D721Med (cell line): ENCODE measurements around the gene KCTD16.

ENCODE experiments used
- DNase-seq: peaks from one replicate; pipeline ENCODE4 v3.0.0; 2011; ENCODE audit warnings: low spot score; ENCODE audit not compliant: insufficient read length
- FAIRE-seq: peaks from 2 replicates; lab custom pipeline; 2011; peaks lifted over from hg19 to GRCh38; lab: Jason Lieb, UNC
- TF ChIP-seq, protein P1 (sequence below): IDR thresholded peaks from 2 replicates; pipeline ENCODE4 v1.5.1; 2012; ENCODE audit warnings: mild to moderate bottlenecking, control low read depth; ENCODE audit not compliant: insufficient read depth; ENCODE audit errors: missing control alignments

The KCTD16 gene

DNA sequence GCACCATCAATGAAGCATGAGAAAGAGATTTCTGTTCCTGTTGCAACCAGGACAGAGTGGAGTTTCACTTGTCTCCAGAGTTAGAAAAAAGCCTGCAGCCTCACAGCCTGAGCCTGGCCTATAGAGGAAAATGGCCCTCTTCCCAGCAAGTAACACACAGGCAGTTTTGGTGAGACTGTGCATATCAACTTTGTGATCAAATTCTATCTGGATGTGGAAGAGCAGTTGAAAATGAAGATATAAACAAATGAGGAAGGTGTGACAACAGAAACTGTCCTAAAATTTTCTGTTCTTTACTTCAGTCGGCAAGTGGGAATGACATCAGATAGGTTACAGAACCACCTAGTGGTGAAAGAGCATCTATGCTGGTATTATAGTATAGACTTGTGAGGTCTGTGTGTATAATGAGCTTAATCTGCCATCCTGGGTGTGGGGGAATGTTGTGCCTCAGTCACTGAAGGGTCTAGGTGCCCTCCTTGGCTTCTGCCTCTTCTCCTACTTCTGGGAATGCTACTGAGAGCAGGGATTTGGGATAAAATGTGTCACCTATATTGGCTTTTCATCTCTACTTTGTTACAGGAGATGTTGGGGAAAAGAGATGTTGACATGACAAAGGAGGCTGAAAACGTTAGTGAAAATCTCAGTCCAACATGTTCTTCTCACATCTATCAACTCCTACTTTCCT is 28.4 kb upstream of the KCTD16 start:
- DNase-seq: no peak
- peak; percentile 83 for FAIRE-seq
- TF ChIP-seq, protein P1, sequence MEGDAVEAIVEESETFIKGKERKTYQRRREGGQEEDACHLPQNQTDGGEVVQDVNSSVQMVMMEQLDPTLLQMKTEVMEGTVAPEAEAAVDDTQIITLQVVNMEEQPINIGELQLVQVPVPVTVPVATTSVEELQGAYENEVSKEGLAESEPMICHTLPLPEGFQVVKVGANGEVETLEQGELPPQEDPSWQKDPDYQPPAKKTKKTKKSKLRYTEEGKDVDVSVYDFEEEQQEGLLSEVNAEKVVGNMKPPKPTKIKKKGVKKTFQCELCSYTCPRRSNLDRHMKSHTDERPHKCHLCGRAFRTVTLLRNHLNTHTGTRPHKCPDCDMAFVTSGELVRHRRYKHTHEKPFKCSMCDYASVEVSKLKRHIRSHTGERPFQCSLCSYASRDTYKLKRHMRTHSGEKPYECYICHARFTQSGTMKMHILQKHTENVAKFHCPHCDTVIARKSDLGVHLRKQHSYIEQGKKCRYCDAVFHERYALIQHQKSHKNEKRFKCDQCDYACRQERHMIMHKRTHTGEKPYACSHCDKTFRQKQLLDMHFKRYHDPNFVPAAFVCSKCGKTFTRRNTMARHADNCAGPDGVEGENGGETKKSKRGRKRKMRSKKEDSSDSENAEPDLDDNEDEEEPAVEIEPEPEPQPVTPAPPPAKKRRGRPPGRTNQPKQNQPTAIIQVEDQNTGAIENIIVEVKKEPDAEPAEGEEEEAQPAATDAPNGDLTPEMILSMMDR: peak; percentile 80

DNA sequence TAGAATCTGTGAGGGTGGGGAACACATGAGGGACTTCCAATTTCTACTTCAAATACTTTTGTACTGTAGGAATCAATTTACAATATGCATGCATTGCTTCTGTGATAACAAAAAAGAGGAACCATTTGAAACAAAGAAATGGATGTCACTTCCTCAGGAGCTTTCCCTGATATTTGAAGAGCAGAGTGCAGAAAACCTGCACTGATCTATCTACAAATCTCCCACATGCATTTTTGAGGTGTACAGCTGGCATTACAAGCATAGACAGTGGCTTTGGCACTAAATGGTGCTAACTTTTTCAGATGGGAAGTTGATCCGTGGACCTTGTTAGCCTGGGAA is 27.9 kb upstream of the KCTD16 start:
- TF ChIP-seq, protein P1: no peak
- no peak for FAIRE-seq
- DNase-seq: no peak

DNA sequence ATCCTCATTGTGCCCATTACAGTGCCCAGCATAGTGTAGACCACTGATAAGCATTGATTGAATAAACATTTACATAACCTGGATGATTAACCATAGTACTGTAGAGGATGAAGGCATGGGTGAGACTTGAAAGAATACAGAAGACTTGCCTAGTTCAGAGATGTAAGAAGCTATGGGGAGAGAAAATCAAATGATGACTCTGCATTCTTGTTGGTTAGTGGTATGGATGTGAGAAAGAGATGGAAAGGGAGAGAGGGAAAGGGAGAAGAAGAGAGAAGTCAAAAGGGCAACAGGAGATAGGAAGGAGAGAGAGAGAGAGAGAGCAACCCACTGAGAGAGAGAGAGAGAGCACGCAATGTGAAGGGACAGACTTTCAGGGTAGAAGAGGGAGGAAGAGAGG is 27.0 kb upstream of the KCTD16 start:
- TF ChIP-seq, protein P1: no peak
- FAIRE-seq (no peak), DNase-seq (no peak)

DNA sequence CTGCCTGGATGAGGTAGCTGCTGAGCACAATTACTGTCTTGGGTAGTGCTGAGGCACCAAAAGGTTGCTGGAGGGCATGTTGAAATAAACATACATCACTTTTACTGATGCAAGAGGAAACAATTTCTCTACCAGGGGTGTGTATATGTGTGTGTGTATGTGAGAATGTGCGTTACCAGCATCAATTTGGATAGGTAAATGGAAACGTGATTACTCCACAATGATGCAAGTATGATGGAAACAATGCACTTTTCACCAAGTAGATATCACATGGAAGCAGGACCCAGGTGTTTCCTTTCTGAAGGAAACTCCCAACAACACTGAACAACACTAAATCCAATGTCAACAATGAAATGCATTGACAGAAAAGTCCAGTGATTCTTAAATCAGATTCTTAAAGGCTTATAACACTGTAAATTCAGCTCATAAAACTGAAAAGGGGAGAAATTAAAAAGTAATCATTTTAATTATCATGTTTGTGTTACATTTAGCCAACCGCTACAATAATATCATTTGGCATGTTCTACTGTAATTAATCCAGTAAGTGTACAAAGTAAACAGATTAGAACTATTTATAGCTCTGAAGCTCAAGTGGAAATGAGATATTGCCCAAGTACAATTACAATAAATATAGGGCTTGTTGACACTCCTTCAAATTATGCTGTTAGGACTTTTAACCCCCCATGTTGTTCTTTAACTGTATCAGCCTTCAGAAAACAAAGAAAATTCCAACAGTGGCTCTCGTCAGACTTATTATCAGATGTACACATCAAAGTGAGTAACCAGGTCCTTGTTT is 25.5 kb upstream of the KCTD16 start:
- TF ChIP-seq, protein P1: no peak
- FAIRE-seq: no peak
- DNase-seq: no peak

DNA sequence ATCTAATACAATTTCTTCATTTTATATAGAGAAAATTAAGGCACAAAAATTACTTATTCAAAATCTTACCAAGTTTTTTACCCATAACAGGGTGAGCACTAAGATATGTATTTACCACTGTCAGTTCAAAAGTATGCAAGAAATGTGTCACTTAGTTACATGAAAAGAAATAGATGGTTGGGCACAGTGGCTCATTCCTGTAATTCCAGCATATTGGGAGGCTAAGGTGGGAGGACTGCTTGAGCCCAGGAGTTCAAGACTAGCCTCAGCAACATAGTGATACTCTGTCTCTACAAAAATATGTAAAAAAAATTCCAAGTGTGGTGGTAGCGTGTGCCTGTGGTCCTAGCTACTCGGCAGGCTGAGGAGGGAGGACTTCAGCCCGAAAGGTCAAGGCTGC is 19.6 kb upstream of the KCTD16 start:
- TF ChIP-seq, protein P1: no peak
- DNase-seq: no peak
- no peak for FAIRE-seq

DNA sequence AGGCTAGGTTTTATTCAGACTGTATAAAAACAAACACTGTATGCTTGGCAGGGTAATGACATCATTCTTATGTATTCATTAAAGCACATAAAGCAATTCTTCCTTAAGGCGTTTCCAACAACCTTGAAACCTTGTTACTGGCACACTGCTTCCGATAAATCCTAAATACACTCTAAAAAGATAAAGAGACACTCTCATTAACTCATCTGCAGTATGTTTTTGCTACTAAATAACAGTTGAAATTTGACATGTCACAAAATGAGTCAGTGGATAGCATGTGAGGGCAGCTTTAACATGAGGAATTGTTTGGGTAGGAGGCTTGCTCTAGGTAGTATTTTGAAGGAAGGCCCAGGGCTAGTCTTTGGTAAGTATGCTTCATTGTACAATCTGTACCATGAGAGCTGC is 13.9 kb upstream of the KCTD16 start:
- FAIRE-seq (no peak), DNase-seq (no peak)
- TF ChIP-seq, protein P1: no peak

DNA sequence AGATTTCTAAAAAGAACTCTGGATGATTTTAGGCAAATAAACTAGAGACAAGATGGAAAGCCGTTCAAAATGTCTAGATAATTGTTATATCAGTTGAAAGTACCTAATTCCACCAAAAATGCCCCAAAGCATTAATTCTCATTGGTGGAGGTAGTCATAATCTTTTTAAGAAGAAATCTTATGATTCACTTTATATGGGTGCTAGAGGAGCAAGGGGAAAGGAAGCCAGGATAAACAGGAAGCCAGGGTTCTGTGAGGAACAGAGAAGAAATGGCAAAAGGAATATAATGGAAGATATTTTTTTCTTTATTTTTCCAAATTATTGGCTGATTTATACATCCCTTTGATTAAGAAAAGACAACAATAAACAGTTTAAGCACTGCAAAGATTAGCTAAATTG is 8.0 kb upstream of the KCTD16 start:
- TF ChIP-seq, protein P1: no peak
- no peak for FAIRE-seq
- no peak for DNase-seq
